Measurements from ENCODE around the gene KIAA1671.
"Not testable (repeated sequence)": the region's sequence is repeated elsewhere in the genome, so short reads cannot be mapped to it uniquely, and the experiment has no call there.

Gene KIAA1671

GRCh38 chr22:25223269-25223850 lies 270.8 kb downstream of the KIAA1671 start:
- TF ChIP-seq CTCF (IDR thresholded peaks at IDR 0.05; ENCODE audit: low read depth, low read length): no peak

GRCh38 chr22:25228822-25229221 lies 276.3 kb downstream of the KIAA1671 start:
- TF ChIP-seq CTCF (IDR thresholded peaks at IDR 0.05; ENCODE audit: low read depth, low read length): no peak
- no peak overlapping the region for H3K4me3 ChIP-seq (ENCODE audit: low read depth, low read length)

More at GRCh38 chr22:25223269-25223850, 270.8 kb downstream of the KIAA1671 start:
- no peak overlapping the region for H3K4me3 ChIP-seq (ENCODE audit: low read depth, low read length)

GRCh38 chr22:25230760-25231159 lies 278.2 kb downstream of the KIAA1671 start:
- H3K4me3 ChIP-seq (ENCODE audit: low read depth, low read length): not testable (repeated sequence)

GRCh38 chr22:25232301-25232700 lies 279.8 kb downstream of the KIAA1671 start:
- no peak overlapping the region for H3K4me3 ChIP-seq (ENCODE audit: low read depth, low read length)
- TF ChIP-seq CTCF (IDR thresholded peaks at IDR 0.05; ENCODE audit: low read depth, low read length): no peak

GRCh38 chr22:25233706-25234105 lies 281.2 kb downstream of the KIAA1671 start:
- H3K4me3 ChIP-seq (ENCODE audit: low read depth, low read length): not testable (repeated sequence)

- H3K4me3 ChIP-seq (ENCODE audit: low read depth, low read length): no peak overlapping the region
- no peak for TF ChIP-seq CTCF (IDR thresholded peaks at IDR 0.05; ENCODE audit: low read depth, low read length)
Measured at GRCh38 chr22:25235547-25236290, 283.2 kb downstream of the KIAA1671 start.

- TF ChIP-seq CTCF (IDR thresholded peaks at IDR 0.05; ENCODE audit: low read depth, low read length): no peak
- no peak overlapping the region for H3K4me3 ChIP-seq (ENCODE audit: low read depth, low read length)
Measured at GRCh38 chr22:25236417-25236816, 283.9 kb downstream of the KIAA1671 start.

GRCh38 chr22:25237503-25237902 lies 285.0 kb downstream of the KIAA1671 start:
- no peak overlapping the region for H3K4me3 ChIP-seq (ENCODE audit: low read depth, low read length)
- no peak for TF ChIP-seq CTCF (IDR thresholded peaks at IDR 0.05; ENCODE audit: low read depth, low read length)

- H3K4me3 ChIP-seq (ENCODE audit: low read depth, low read length): not testable (repeated sequence)
Measured at GRCh38 chr22:25238058-25238457, 285.5 kb downstream of the KIAA1671 start.

Measured in WI38 (cell line).